SK-N-MC (cell line): ENCODE results near the gene INSC.

Experiments used
- DNase-seq: peaks from one replicate; pipeline ENCODE4 v3.0.0-alpha.2; 2011; ENCODE audit warnings: low read depth, low spot score
- H3K27ac ChIP-seq: fragments of 200-600 bp; sonication (generic); 2 replicates; pipeline ENCODE4 v1.5.1; 2016; ENCODE audit warnings: mixed run types
- H3K36me3 ChIP-seq: fragments of 200-600 bp; sonication (generic); 2 replicates; pipeline ENCODE4 v1.6.1; 2017; ENCODE audit warnings: antibody characterized with exemption, low read length, mixed read lengths; ENCODE audit not compliant: insufficient read depth
- H3K4me3 ChIP-seq: fragments of 200-600 bp; sonication (generic); 2 replicates; pipeline ENCODE4 v1.5.1; 2016
- H3K9ac ChIP-seq: fragments of 200-600 bp; sonication (generic); 2 replicates; pipeline ENCODE4 v1.8.0; 2017; ENCODE audit warnings: mixed run types, mixed read lengths; ENCODE audit not compliant: insufficient read length
- H3K9me3 ChIP-seq: fragments of 200-600 bp; sonication (generic); 2 replicates; pipeline ENCODE4 v1.6.1; 2017; ENCODE audit warnings: low read depth, mild to moderate bottlenecking, antibody characterized with exemption, low read length, moderate library complexity, mixed read lengths
- EZH2 ChIP-seq: fragments of 200-600 bp; sonication (generic); IDR thresholded peaks from one replicate; pipeline ENCODE4 v1.6.1; 2017; ENCODE audit warnings: antibody characterized with exemption
- FOXP2 ChIP-seq: optimal IDR thresholded peaks from 2 replicates; pipeline ENCODE3; 2011; ENCODE audit warnings: mild to moderate bottlenecking, moderate library complexity; ENCODE audit not compliant: insufficient read depth; ENCODE audit errors: extremely low read length, control extremely low read depth
- POLR2AphosphoS5 ChIP-seq: IDR thresholded peaks from 2 replicates; pipeline ENCODE4 v1.6.1; 2012; ENCODE audit warnings: mild to moderate bottlenecking, low read depth, low read length, borderline replicate concordance

INSC gene

GRCh38 chr11:15106201-15106965, 8.3 kb upstream of the INSC start:
- Histone ChIP-seq H3K4me3 (no peak overlapping the region), H3K36me3 (no peaks in the 10 kb centered on the region), H3K27ac (no peak overlapping the region), H3K9me3 (no peaks in the 10 kb centered on the region), H3K9ac (no peak overlapping the region)
- DNase-seq, result no peak
- TF ChIP-seq EZH2 (no peak), POLR2AphosphoS5 (no peak), FOXP2 (no peak)

DNA sequence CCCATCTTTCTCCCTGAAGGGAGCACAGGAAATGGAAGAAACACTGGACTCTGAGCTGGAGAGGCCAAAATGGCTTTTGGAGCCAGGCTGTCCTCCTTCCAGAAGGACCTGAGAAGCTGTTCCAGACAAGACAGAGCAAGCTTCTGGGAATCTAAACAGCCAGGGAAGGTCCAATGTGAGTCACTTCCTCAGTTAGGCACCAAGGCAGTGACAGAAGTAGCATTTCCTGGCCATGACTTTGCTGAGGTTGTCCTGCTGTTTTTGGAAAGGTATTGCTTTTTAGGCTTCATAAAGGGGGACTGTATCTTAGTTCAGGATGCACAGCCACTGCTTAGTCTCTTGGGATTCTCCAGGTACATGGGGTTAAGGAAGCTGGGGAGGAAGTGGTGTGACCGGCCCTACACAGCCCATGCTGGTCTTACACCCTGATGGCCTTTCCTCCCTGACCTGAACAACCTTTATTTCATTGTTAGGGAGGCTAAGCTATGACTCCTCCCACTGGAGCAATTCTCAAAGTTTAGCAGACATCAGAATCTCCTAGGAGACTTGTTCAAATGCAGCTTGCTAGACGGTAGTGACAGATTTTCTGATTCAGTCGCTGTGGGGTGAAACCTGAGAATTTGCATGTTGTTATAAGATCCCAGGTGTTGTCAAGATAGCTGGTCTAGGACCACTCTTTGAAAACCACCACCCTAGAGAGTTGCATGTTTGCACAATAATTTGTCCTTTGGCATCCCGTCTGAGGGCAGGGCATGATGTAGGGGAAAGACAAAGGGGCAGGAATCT, 6.8 kb upstream of the INSC start:
- Histone ChIP-seq H3K27ac (no peak overlapping the region), H3K9ac (no peak overlapping the region)
- no peak for DNase-seq

DNA sequence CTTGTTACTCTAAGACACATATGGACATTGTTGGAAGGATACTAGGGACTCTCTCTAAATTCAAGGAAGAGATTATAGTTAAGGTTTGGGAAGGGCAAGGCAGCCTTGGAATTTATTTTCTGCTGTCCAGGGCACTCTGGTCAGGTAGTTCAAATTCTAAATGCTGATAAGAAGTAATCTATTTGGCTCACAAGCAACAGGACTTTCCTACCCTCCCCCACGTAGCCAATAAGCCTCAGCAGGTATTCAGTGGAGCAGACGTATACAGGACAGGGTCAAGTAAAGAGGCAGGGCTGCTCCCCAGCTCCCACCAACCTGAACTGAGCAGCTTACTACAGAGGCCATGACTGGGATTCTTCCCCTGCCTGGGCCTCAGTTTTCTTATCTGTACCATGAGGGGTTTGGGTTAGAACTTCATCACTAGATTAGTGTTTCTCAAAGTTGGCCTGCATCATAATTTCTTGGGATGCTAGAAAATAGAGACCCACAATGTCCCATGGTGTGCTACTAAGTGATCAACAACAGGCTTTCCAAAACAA, 6.1 kb upstream of the INSC start:
- TF ChIP-seq EZH2, result no peak
- TF ChIP-seq POLR2AphosphoS5, result no peak
- no peak for TF ChIP-seq FOXP2
- no peak overlapping the region for H3K27ac ChIP-seq

More for the DNA sequence above, 6.8 kb upstream of the INSC start:
- H3K4me3 ChIP-seq, result no peak overlapping the region
- no peaks in the 10 kb centered on the region for H3K9me3 ChIP-seq
- TF ChIP-seq FOXP2 (no peak), POLR2AphosphoS5 (no peak), EZH2 (no peak)
- no peaks in the 10 kb centered on the region for H3K36me3 ChIP-seq

DNA sequence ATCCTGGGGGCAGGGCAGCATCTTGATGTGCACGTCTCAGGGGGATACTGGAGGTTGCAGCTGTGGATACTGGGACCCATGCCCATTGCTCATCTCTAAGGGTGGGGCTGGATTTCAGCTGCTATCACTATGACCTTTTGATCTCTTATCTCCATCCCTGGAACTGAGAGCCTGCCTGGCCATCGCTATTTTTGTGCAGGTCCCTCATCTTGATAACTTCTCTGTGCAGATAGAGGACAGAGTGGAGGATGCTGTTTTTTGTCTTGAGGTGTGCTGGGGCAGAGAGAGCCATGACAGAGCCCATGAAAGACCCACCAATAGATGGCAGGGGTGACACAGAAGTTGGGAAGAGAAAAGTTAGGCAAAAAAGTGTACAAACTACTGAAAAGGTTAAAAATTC, 5.1 kb upstream of the INSC start:
- no peak overlapping the region for H3K27ac ChIP-seq
- H3K9me3 ChIP-seq, result no peaks in the 10 kb centered on the region
- no peaks in the 10 kb centered on the region for H3K36me3 ChIP-seq
- DNase-seq, result no peak
- H3K4me3 ChIP-seq, result no peak overlapping the region
- H3K9ac ChIP-seq, result no peak overlapping the region
- no peak for TF ChIP-seq EZH2
- no peak for TF ChIP-seq FOXP2
- TF ChIP-seq POLR2AphosphoS5, result no peak

More for the DNA sequence above, 6.1 kb upstream of the INSC start:
- no peaks in the 10 kb centered on the region for H3K9me3 ChIP-seq
- no peak overlapping the region for H3K4me3 ChIP-seq
- H3K9ac ChIP-seq, result no peak overlapping the region
- no peaks in the 10 kb centered on the region for H3K36me3 ChIP-seq
- no peak for DNase-seq

GRCh38 chr11:15111215-15111614, 3.5 kb upstream of the INSC start:
- no peak overlapping the region for H3K27ac ChIP-seq
- H3K4me3 ChIP-seq, result no peak overlapping the region
- no peak for DNase-seq
- H3K9me3 ChIP-seq, result no peaks in the 10 kb centered on the region
- H3K36me3 ChIP-seq, result no peaks in the 10 kb centered on the region
- no peak for TF ChIP-seq FOXP2
- TF ChIP-seq EZH2, result no peak
- no peak for TF ChIP-seq POLR2AphosphoS5
- no peak overlapping the region for H3K9ac ChIP-seq

GRCh38 chr11:15112131-15112541, 2.6 kb upstream of the INSC start:
- H3K4me3 ChIP-seq, result no peak overlapping the region
- H3K36me3 ChIP-seq, result no peaks in the 10 kb centered on the region
- no peak for DNase-seq
- TF ChIP-seq EZH2 (no peak), POLR2AphosphoS5 (no peak), FOXP2 (no peak)
- no peak overlapping the region for H3K9ac ChIP-seq
- no peaks in the 10 kb centered on the region for H3K9me3 ChIP-seq
- no peak overlapping the region for H3K27ac ChIP-seq

- no peak for DNase-seq
- Histone ChIP-seq H3K9ac (no peak overlapping the region), H3K27ac (no peak overlapping the region), H3K4me3 (no peak overlapping the region), H3K9me3 (no peaks in the 10 kb centered on the region), H3K36me3 (no peaks in the 10 kb centered on the region)
- TF ChIP-seq POLR2AphosphoS5 (no peak), EZH2 (no peak), FOXP2 (no peak)
Observed at GRCh38 chr11:15113381-15113780, 1.3 kb upstream of the INSC start.

- DNase-seq, result no peak
- no peaks in the 10 kb centered on the region for H3K36me3 ChIP-seq
- TF ChIP-seq POLR2AphosphoS5 (no peak), FOXP2 (no peak), EZH2 (no peak)
- no peak overlapping the region for H3K4me3 ChIP-seq
- H3K9me3 ChIP-seq, result no peaks in the 10 kb centered on the region
- no peak overlapping the region for H3K27ac ChIP-seq
- no peak overlapping the region for H3K9ac ChIP-seq
Observed at GRCh38 chr11:15115686-15116085, 963 bp downstream of the INSC start.

DNA sequence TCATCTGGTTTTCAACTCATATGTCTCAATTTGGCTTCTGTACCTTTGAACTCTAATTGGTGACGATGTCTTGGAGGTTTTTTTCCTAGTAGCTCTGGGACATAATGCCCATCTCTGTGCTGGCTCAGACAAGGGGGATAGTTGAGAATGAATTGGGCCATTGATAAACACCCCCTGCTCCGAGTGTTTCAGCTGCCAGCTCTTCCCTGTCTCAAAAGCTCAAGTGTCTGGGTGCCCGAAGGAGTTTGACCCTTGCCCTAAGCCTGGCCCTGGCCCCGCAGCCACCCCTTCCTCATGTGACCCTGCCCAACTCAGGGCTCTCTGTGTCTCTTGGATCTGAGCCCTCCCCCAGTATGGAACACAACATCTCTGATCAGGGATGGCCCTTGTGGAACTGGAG, 3.0 kb downstream of the INSC start:
- DNase-seq, result no peak
- no peak for TF ChIP-seq POLR2AphosphoS5
- TF ChIP-seq FOXP2, result no peak
- TF ChIP-seq EZH2, result no peak

More for the DNA sequence above, 3.0 kb downstream of the INSC start:
- no peak overlapping the region for H3K27ac ChIP-seq
- H3K9ac ChIP-seq, result no peak overlapping the region
- no peak overlapping the region for H3K4me3 ChIP-seq
- no peaks in the 10 kb centered on the region for H3K36me3 ChIP-seq
- no peaks in the 10 kb centered on the region for H3K9me3 ChIP-seq
